SH-SY5Y (cell line): ENCODE measurements around the gene MRPL20.

Experiments used
- GATA2 ChIP-seq: IDR thresholded peaks from 2 replicates; pipeline ENCODE4 v1.6.1; 2011; ENCODE audit warnings: mild to moderate bottlenecking, low read depth, low read length
- GATA3 ChIP-seq: IDR thresholded peaks from 2 replicates; pipeline ENCODE4 v1.6.1; 2011; ENCODE audit warnings: low read depth, mild to moderate bottlenecking, low read length, moderate library complexity

MRPL20 gene

GRCh38 chr1:1430114-1430982 lies 23.3 kb upstream of the MRPL20 start:
- no peak for TF ChIP-seq GATA2
- no peak for TF ChIP-seq GATA3

- no peak for TF ChIP-seq GATA3
Measured at GRCh38 chr1:1429671-1430073, 22.6 kb upstream of the MRPL20 start.

GRCh38 chr1:1428174-1428573 lies 21.1 kb upstream of the MRPL20 start:
- TF ChIP-seq GATA2, result no peak
- TF ChIP-seq GATA3, result no peak

- TF ChIP-seq GATA2 (no peak), GATA3 (no peak)
Measured at GRCh38 chr1:1427820-1428148, 20.7 kb upstream of the MRPL20 start.

DNA sequence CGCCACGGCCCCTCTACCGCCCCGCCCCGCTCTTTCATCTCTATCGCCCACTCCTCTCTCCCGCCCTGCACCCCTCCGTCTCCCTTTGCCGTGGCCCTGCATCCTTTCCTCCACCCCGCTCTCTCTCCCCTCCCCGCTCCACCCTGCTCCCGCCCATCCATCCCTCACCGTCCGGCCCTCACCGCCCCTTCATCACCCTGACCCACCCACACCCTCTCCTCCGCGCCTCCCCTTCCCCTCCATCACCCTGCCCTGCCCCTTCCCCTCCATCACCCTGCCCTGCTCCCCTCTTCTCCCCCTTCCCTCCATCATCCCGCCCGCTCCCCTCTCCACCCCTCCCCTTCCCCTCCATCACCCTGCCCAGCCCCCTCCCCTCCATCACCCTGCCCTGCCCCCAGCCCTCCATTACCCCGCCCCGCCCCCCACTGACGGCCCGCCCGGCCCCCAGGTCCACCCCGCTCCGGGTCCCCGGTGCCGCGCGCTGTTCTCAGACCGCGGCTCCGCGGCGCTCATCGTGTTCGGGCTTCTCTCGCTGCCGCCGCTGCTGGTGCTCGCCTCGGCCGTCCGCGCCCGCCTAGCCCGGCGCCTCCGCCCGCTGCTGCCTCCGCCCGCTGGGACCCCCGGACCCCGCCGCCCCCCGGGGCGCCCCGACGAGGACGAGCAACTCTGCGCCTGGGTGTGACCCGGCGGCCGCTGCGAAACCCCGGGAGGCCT lies 20.2 kb upstream of the MRPL20 start:
- TF ChIP-seq GATA2 (no peak), GATA3 (no peak)

DNA sequence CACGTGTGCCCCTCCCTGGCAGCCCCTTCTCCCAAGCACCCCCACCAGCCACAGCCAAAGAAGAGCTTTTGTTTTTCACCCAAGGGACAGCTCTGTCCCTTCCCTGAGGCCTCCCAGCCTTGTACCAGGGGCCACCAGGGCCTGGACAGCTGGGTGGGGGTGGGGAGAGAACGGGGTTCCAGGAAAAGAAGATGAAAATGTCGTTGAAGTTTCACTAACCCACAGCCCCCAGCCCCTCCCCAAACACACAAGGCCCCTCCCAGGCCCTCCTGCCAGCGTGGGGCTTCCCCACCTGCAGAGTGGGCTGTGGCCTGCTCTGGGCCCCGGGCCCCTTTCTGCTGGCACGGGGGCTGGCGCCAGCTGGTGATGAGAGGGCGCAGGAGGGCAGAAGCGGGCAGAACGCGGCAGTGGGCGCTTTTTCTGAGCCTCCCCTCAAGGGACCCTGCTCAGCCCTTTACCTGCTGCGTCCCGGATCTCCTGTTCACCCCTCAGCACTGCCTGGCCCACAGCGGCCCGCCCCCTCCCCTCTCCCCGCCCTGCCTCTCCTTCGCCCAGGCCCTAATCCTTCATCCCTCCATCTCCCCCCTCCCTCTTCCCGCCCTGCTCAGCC lies 19.5 kb upstream of the MRPL20 start:
- TF ChIP-seq GATA3 (no peak), GATA2 (no peak)

DNA sequence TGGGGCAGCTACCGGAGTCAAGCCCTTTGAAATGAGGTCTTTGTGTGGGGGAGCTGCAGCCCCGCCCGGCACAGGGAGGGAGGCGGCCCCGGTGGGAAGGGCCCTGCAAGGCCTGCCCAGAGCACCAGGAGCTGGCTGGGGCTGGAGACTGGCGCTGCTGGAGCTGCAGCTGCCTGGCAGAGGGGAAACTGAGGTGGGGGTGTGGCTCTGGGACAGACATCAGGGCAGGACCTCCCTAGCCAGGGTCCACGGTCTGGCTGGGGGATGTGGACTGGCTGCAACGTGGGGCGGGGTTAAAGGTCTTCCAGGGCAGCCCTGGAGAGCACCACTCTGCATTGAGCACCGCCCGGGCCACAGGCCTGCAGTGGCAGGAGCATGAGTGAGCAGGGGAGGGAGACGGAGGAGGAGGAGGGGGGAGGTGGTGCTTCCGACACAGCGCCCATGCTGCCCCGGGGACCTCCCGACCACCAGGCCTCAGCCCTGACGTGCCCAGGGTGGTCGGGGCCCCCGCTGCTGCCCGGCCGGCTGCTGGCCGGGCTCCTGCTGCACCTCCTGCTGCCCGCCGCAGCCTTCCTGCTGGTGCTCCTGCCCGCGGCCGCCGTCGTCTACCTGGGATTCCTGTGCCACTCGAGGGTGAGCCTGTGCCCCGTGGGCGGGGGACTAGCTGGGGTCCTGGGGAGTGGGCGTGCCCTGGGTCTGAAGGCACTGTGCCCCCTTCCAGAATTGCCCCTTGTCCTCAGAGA lies 18.8 kb upstream of the MRPL20 start:
- TF ChIP-seq GATA3, result no peak
- no peak for TF ChIP-seq GATA2

DNA sequence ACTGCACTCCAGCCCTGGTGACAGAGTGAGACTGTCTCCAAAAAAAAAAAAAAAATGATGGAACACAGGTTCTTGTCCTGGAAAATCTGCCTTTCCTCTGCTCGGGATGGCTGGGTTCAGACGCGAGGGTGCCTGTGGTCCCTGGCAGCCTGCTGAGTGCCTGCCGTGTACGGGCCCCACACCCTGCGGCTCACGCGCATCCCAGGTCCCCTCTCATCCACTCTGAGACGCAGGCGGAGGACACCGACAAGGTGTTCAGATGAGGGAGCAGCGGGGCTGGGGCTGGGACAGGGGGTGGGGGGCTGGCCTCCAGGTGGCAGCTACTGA lies 18.3 kb upstream of the MRPL20 start:
- TF ChIP-seq GATA2 (no peak), GATA3 (no peak)

GRCh38 chr1:1424707-1425106 lies 17.6 kb upstream of the MRPL20 start:
- no peak for TF ChIP-seq GATA2
- no peak for TF ChIP-seq GATA3

DNA sequence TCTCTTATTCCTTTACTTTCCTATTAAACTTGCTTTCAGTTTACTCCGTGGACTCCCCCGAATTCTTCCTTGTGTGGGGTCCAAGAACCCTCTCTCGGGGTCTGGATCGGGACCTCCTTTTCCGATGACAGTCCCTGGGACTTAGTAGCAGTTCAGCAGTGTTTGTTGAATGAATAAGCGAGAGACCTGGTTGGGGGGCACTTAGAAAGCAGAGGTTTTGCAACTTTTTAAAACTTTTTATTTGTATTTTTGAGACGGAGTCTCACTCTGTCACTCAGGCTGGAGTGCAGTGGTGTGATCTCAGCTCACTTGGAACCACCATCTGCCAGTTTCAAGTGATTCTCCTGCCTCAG lies 16.1 kb upstream of the MRPL20 start:
- TF ChIP-seq GATA2 (no peak), GATA3 (no peak)

DNA sequence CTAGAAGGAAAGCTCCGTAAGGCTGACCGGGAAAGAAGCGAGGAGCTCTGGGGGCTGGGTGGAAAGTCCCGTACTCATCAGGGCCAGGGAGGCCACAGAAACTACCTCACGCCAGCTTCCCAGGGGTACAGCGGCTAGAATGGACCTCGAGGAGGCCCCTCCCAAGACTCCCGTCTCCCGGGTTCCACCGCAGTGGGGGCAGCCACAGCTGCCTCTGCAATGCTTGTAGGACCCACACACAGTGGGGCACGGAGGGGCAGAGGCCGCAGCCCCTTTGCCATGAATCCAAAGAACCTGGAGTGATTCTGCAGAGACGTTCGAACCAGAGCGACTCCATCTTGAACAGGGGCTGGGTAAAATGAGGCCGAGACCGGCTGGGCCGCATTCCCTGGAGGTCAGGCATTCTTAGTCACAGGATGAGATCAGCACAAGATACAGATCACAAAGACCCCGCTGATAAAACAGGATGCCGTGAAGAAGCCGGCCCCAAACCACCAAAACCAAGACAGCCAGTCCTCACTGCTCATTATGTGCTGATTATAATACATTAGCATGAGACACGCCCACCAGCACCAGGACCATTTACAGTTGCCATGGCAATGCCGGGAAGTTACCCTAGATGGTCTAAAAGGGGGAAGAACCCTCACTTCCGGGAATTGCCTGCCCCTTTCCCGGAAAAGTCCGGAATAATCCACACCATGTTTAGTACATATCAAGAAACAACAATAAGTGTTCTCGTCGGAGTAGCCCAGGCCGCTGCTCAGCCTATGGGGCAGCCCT lies 15.6 kb upstream of the MRPL20 start:
- TF ChIP-seq GATA3 (no peak), GATA2 (no peak)

- TF ChIP-seq GATA3 (no peak), GATA2 (no peak)
Measured at GRCh38 chr1:1421907-1422464, 14.9 kb upstream of the MRPL20 start.

DNA sequence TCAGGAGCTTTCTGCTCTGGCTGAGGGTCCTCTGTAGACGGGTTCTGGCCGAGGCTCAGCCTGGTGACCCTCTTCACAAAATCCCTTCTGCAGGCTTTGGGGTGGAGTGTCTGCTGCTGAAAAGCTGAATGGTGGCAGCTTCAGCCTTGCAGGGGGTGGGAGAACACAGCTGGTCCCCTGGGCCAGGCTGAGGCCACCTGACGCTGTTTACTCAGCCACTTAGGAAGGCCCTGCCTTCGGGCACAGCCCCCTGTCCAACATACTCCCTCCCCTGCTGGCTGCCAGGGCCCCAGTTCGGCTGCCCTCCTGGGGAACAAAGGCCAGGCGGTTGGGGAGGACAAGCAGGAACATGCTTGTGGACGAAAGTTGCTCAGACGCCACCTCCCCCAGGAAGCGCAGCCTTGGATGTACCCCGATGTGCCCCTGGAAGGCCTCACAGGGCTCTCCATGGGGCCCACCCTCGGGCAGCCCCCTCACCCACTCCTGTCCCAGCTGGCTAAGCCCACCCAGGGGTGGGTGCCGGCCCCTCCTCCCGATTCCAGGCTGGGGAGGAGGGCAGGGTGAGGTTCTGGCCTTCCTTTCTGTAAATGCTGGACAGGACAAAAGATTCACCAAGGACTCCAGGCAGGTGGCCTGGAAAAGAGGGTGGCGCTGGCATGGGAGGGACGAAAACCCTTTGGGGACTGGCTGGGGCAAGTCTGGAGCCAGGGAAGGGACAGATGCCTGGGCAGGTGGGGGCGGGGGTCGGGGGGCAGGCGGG lies 14.2 kb upstream of the MRPL20 start, which contains the start of gene ANKRD65:
Gene ANKRD65, minus strand, starts transcription at position 130 of the 760 bp plus-strand sequence. CDS start 271 bp downstream, outside the sequence.
- TF ChIP-seq GATA3 (no peak), GATA2 (no peak)
